GM23248 (cell line): ENCODE data around the gene IQSEC3. TPM values are rescaled to one million over a fixed set of nuclear protein-coding genes. Genes with fewer than 3 reads are reported as not detected.

Experiments
- DNase-seq: peaks from one replicate; pipeline ENCODE4 v3.0.0-alpha.2; 2015
- H2AFZ ChIP-seq: fragments of 200-600 bp; sonication (generic); 2 replicates; pipeline ENCODE4 v1.6.1; 2016; ENCODE audit warnings: antibody characterized with exemption
- H3F3A ChIP-seq: fragments of 200-600 bp; sonication (generic); 2 replicates; pipeline ENCODE4 v1.6.1; 2016; ENCODE audit warnings: mild to moderate bottlenecking, antibody characterized with exemption, mixed run types; ENCODE audit not compliant: insufficient read depth
- H3K27ac ChIP-seq: fragments of 200-600 bp; sonication (generic); 2 replicates; pipeline ENCODE4 v1.5.1; 2016; ENCODE audit warnings: mild to moderate bottlenecking
- H3K27me3 ChIP-seq: fragments of 200-600 bp; sonication (generic); replicated peaks from 2 replicates; pipeline ENCODE4 v1.6.1; 2016; ENCODE audit warnings: mild to moderate bottlenecking; ENCODE audit not compliant: insufficient read depth
- H3K36me3 ChIP-seq: fragments of 200-600 bp; sonication (generic); 2 replicates; pipeline ENCODE4 v1.6.1; 2016; ENCODE audit warnings: low read depth, mild to moderate bottlenecking
- H3K4me1 ChIP-seq: fragments of 200-600 bp; sonication (generic); 2 replicates; pipeline ENCODE4 v1.6.1; 2016; ENCODE audit warnings: mild to moderate bottlenecking; ENCODE audit not compliant: insufficient read depth
- H3K4me2 ChIP-seq: fragments of 200-600 bp; sonication (generic); one replicate; pipeline ENCODE4 v1.6.1; 2016; ENCODE audit warnings: mild to moderate bottlenecking; ENCODE audit not compliant: unreplicated experiment
- H3K4me3 ChIP-seq: fragments of 200-600 bp; sonication (generic); 2 replicates; pipeline ENCODE4 v1.5.1; 2016; ENCODE audit warnings: mild to moderate bottlenecking
- H3K79me2 ChIP-seq: fragments of 200-600 bp; sonication (generic); 2 replicates; pipeline ENCODE4 v1.6.1; 2016; ENCODE audit warnings: mild to moderate bottlenecking; ENCODE audit not compliant: insufficient read depth
- H3K9ac ChIP-seq: fragments of 200-600 bp; sonication (generic); 2 replicates; pipeline ENCODE4 v1.6.1; 2016; ENCODE audit warnings: mild to moderate bottlenecking
- H3K9me2 ChIP-seq: fragments of 200-600 bp; sonication (generic); 2 replicates; pipeline ENCODE4 v1.6.1; 2016; ENCODE audit warnings: mixed run types, mild to moderate bottlenecking, moderate library complexity; ENCODE audit not compliant: insufficient read depth
- H3K9me3 ChIP-seq: fragments of 200-600 bp; sonication (generic); one replicate; pipeline ENCODE4 v1.6.1; 2017; ENCODE audit warnings: low read depth
- H4K20me1 ChIP-seq: fragments of 200-600 bp; sonication (generic); 2 replicates; pipeline ENCODE4 v1.6.0; 2016; ENCODE audit not compliant: insufficient read depth
- EZH2 ChIP-seq: fragments of 200-600 bp; sonication (generic); IDR thresholded peaks from 2 replicates; pipeline ENCODE4 v1.6.1; 2018; ENCODE audit warnings: antibody characterized with exemption, mild to moderate bottlenecking; ENCODE audit not compliant: insufficient read depth, poor library complexity, severe bottlenecking
- EZH2phosphoT487 ChIP-seq: fragments of 200-600 bp; sonication (generic); IDR thresholded peaks from 2 replicates; pipeline ENCODE4 v1.6.1; 2018; ENCODE audit warnings: antibody characterized with exemption, moderate library complexity, mild to moderate bottlenecking, low read depth; ENCODE audit not compliant: insufficient read depth
- WGBS, 2 experiments: methylation state at CpG; one replicate each; pipeline ENCODE4 v1.1.6; 2015 to 2017; ENCODE audit warnings: low lambda C conversion rate in 2 of 2, low coverage in 1 of 2; ENCODE audit errors: missing lambda C conversion rate in 2 of 2; 5-methylcytosine and 5-hydroxymethylcytosine counted together
- in situ Hi-C: fragments of 300-500 bp; cut with MboI; formaldehyde crosslinking; loops from 2 replicates; pipeline ENCODE4 v1.15.0; 2020
- polyA plus RNA-seq: library from polyadenylated mRNA; unstranded; fragments of >200 nt; fragmentation: Nextera tagmentation; extraction: Ambion mirVana; gene quantifications from 2 replicates; pipeline ENCODE4 v1.2.1, GENCODE V29; 2016
- total RNA-seq: library from RNA; depleted of rRNA; stranded (reverse); fragments of >200 nt; shearing (Covaris generic); gene quantifications from 2 replicates; pipeline ENCODE4 v1.2.3, GENCODE V29; 2014

IQSEC3 gene
- total and polyA plus RNA-seq, 2 experiments from 2014 or later: not detected

- Histone ChIP-seq H3K9me2 (no peaks in the 10 kb centered on the region), H3F3A (no peaks in the 10 kb centered on the region), H3K4me1 (no peaks in the 10 kb centered on the region), H3K9me3 (no peaks in the 10 kb centered on the region), H3K27ac (no peak overlapping the region), H3K36me3 (no peaks in the 10 kb centered on the region), H2AFZ (no peak overlapping the region), H3K27me3 (peaks cover 66% of the 10 kb centered on the region), H3K9ac (no peak overlapping the region), H3K79me2 (no peaks in the 10 kb centered on the region), H4K20me1 (no peaks in the 10 kb centered on the region), H3K4me2 (no peak overlapping the region), H3K4me3 (no peak overlapping the region)
- no peak for DNase-seq
- in situ Hi-C loops: no loop called here
- TF ChIP-seq EZH2 (no peak), EZH2phosphoT487 (no peak)
- 66 to 69% methylated on average over 12 of the region's 12 CpGs for WGBS, 2 experiments
Observed at GRCh38 chr12:209851-210250, 143.3 kb downstream of the IQSEC3 start.

- H3K9me3 ChIP-seq: no peaks in the 10 kb centered on the region
- no peak for DNase-seq
- no peaks in the 10 kb centered on the region for H4K20me1 ChIP-seq
- no peak for TF ChIP-seq EZH2
- no peak for TF ChIP-seq EZH2phosphoT487
- H3K4me1 ChIP-seq: no peaks in the 10 kb centered on the region
- H3K4me2 ChIP-seq: no peak overlapping the region
- H2AFZ ChIP-seq: no peak overlapping the region
- H3K27ac ChIP-seq: no peak overlapping the region
- WGBS, 2 experiments: 24 to 27% methylated on average over 16 of the region's 16 CpGs
- H3F3A ChIP-seq: no peaks in the 10 kb centered on the region
- peaks cover 59% of the 10 kb centered on the region for H3K27me3 ChIP-seq
- no peak overlapping the region for H3K4me3 ChIP-seq
- H3K9me2 ChIP-seq: no peaks in the 10 kb centered on the region
- no peaks in the 10 kb centered on the region for H3K36me3 ChIP-seq
- no peaks in the 10 kb centered on the region for H3K79me2 ChIP-seq
- no peak overlapping the region for H3K9ac ChIP-seq
- in situ Hi-C loops: no loop called here
Observed at GRCh38 chr12:210277-211141, 143.9 kb downstream of the IQSEC3 start.

GRCh38 chr12:211142-211465 lies 144.5 kb downstream of the IQSEC3 start:
- H3K36me3 ChIP-seq: no peaks in the 10 kb centered on the region
- no peak overlapping the region for H3K4me3 ChIP-seq
- H3K4me1 ChIP-seq: no peaks in the 10 kb centered on the region
- no peaks in the 10 kb centered on the region for H4K20me1 ChIP-seq
- TF ChIP-seq EZH2 (no peak), EZH2phosphoT487 (no peak)
- no peaks in the 10 kb centered on the region for H3F3A ChIP-seq
- H3K9me2 ChIP-seq: no peaks in the 10 kb centered on the region
- H3K79me2 ChIP-seq: no peaks in the 10 kb centered on the region
- DNase-seq: no peak
- in situ Hi-C loops: no loop called here
- no peaks in the 10 kb centered on the region for H3K9me3 ChIP-seq
- 45 to 48% methylated on average over 3 of the region's 3 CpGs for WGBS, 2 experiments
- H3K27ac ChIP-seq: no peak overlapping the region
- H3K9ac ChIP-seq: no peak overlapping the region
- H2AFZ ChIP-seq: no peak overlapping the region
- peaks cover 53% of the 10 kb centered on the region for H3K27me3 ChIP-seq
- H3K4me2 ChIP-seq: no peak overlapping the region

GRCh38 chr12:211639-212414 lies 145.3 kb downstream of the IQSEC3 start:
- peaks cover 51% of the 10 kb centered on the region for H3K27me3 ChIP-seq
- H4K20me1 ChIP-seq: no peaks in the 10 kb centered on the region
- in situ Hi-C loops: no loop called here
- H3K9me2 ChIP-seq: no peaks in the 10 kb centered on the region
- H3K79me2 ChIP-seq: no peaks in the 10 kb centered on the region
- no peaks in the 10 kb centered on the region for H3K9me3 ChIP-seq
- H3K4me1 ChIP-seq: no peaks in the 10 kb centered on the region
- no peak overlapping the region for H3K4me3 ChIP-seq
- H2AFZ ChIP-seq: no peak overlapping the region
- 67 to 71% methylated on average over 16 of the region's 16 CpGs for WGBS, 2 experiments
- DNase-seq: no peak
- H3K36me3 ChIP-seq: no peaks in the 10 kb centered on the region
- no peak overlapping the region for H3K27ac ChIP-seq
- no peak overlapping the region for H3K4me2 ChIP-seq
- TF ChIP-seq EZH2 (no peak), EZH2phosphoT487 (no peak)
- H3K9ac ChIP-seq: no peak overlapping the region
- H3F3A ChIP-seq: no peaks in the 10 kb centered on the region
